DND-41 (cell line): ENCODE data around the gene ERC2.

Source experiments
- ATAC-seq: fragments of 200-7000 bp; cut with Tn5 transposase; 3 replicates; pipeline ENCODE4 v1.9.1; 2021; ENCODE audit warnings: low read depth; ENCODE audit not compliant: insufficient read depth
- DNase-seq: peaks from one replicate; pipeline ENCODE4 v3.0.0-alpha.2; 2020
- H2AFZ ChIP-seq: 2 replicates; pipeline ENCODE4 v1.6.0; 2012; ENCODE audit warnings: low read depth, low read length
- H3K27ac ChIP-seq: 2 replicates; pipeline ENCODE4 v1.5.1; 2012; ENCODE audit warnings: low read length, inconsistent platforms
- H3K27me3 ChIP-seq: fragments of 200-600 bp; sonication (generic); 2 replicates; pipeline ENCODE4 v1.6.0; 2012; ENCODE audit warnings: low read length, mild to moderate bottlenecking, inconsistent platforms; ENCODE audit not compliant: insufficient read depth, poor library complexity
- H3K36me3 ChIP-seq: 2 replicates; pipeline ENCODE4 v1.5.1; 2012; ENCODE audit warnings: low read length, inconsistent platforms; ENCODE audit not compliant: insufficient read depth
- H3K4me1 ChIP-seq: 2 replicates; pipeline ENCODE4 v1.5.1; 2012; ENCODE audit warnings: mild to moderate bottlenecking, low read length; ENCODE audit not compliant: insufficient read depth
- H3K4me2 ChIP-seq: 2 replicates; pipeline ENCODE4 v1.6.0; 2012; ENCODE audit warnings: mild to moderate bottlenecking, moderate library complexity, low read length, inconsistent platforms; ENCODE audit not compliant: insufficient read depth
- H3K4me3 ChIP-seq, 2 experiments: fragments of 200-600 bp in 1 of 2; shearing (Covaris generic) in 1 of 2; 2 replicates each; pipeline ENCODE4 v1.5.1; 2012 to 2016; ENCODE audit warnings: inconsistent platforms in 2 of 2, low read length in 2 of 2, mild to moderate bottlenecking in 2 of 2, low read depth in 1 of 2, moderate library complexity in 1 of 2
- H3K79me2 ChIP-seq: 2 replicates; pipeline ENCODE4 v1.6.0; 2012; ENCODE audit warnings: low read length, inconsistent platforms; ENCODE audit not compliant: insufficient read depth
- H3K9ac ChIP-seq: 2 replicates; pipeline ENCODE4 v1.6.0; 2012; ENCODE audit warnings: low read depth, mild to moderate bottlenecking, inconsistent platforms, low read length, moderate library complexity
- H3K9me3 ChIP-seq: 2 replicates; pipeline ENCODE4 v1.5.1; 2012; ENCODE audit warnings: low read length, moderate library complexity, mild to moderate bottlenecking, inconsistent platforms; ENCODE audit not compliant: insufficient read depth, severe bottlenecking
- H4K20me1 ChIP-seq: 2 replicates; pipeline ENCODE4 v1.6.0; 2012; ENCODE audit warnings: low read length; ENCODE audit not compliant: insufficient read depth
- CTCF ChIP-seq: IDR thresholded peaks from 2 replicates; pipeline ENCODE4 v1.5.1; 2012; ENCODE audit warnings: borderline replicate concordance, low read length, moderate library complexity, mild to moderate bottlenecking; ENCODE audit not compliant: poor library complexity, severe bottlenecking; ENCODE audit errors: extremely low read depth
- EZH2 ChIP-seq: IDR thresholded peaks from 3 replicates; pipeline ENCODE4 v1.6.1; 2012; ENCODE audit warnings: borderline replicate concordance, low read depth, mild to moderate bottlenecking, moderate library complexity, low read length, inconsistent platforms; ENCODE audit not compliant: severe bottlenecking

The ERC2 gene

GRCh38 chr3:56453011-56453410 lies 15.3 kb downstream of the ERC2 start:
- TF ChIP-seq EZH2, result no peak
- no peak for TF ChIP-seq CTCF

GRCh38 chr3:56452085-56452484 lies 16.2 kb downstream of the ERC2 start:
- H3K36me3 ChIP-seq, result no peaks in the 10 kb centered on the region
- H3K27me3 ChIP-seq, result peaks cover 3% of the 10 kb centered on the region
- no peak overlapping the region for H2AFZ ChIP-seq
- H4K20me1 ChIP-seq, result no peaks in the 10 kb centered on the region
- no peak overlapping the region for H3K27ac ChIP-seq
- TF ChIP-seq EZH2, result no peak
- no peak for TF ChIP-seq CTCF
- H3K4me3 ChIP-seq, result no peak overlapping the region
- no peak overlapping the region for H3K9ac ChIP-seq
- H3K79me2 ChIP-seq, result no peaks in the 10 kb centered on the region
- ATAC-seq, result no peak
- no peak for DNase-seq
- no peak overlapping the region for H3K4me2 ChIP-seq
- H3K4me1 ChIP-seq, result no peaks in the 10 kb centered on the region
- no peaks in the 10 kb centered on the region for H3K9me3 ChIP-seq

More at GRCh38 chr3:56453011-56453410, 15.3 kb downstream of the ERC2 start:
- Histone ChIP-seq H3K27me3 (peaks cover 3% of the 10 kb centered on the region), H3K79me2 (no peaks in the 10 kb centered on the region), H4K20me1 (no peaks in the 10 kb centered on the region), H3K4me2 (no peak overlapping the region), H3K27ac (no peak overlapping the region), H3K9me3 (no peaks in the 10 kb centered on the region), H3K36me3 (no peaks in the 10 kb centered on the region), H3K9ac (no peak overlapping the region), H3K4me3 (no peak overlapping the region), H2AFZ (no peak overlapping the region), H3K4me1 (no peaks in the 10 kb centered on the region)
- no peak for DNase-seq
- ATAC-seq, result no peak

- no peaks in the 10 kb centered on the region for H3K79me2 ChIP-seq
- H3K4me3 ChIP-seq, result no peak overlapping the region
- no peak for TF ChIP-seq EZH2
- TF ChIP-seq CTCF, result no peak
- H4K20me1 ChIP-seq, result no peaks in the 10 kb centered on the region
- no peak overlapping the region for H3K9ac ChIP-seq
- H3K36me3 ChIP-seq, result no peaks in the 10 kb centered on the region
- H3K9me3 ChIP-seq, result no peaks in the 10 kb centered on the region
- ATAC-seq (no peak), DNase-seq (no peak)
- H3K27me3 ChIP-seq, result no peaks in the 10 kb centered on the region
- H2AFZ ChIP-seq, result no peak overlapping the region
- H3K4me1 ChIP-seq, result no peaks in the 10 kb centered on the region
- no peak overlapping the region for H3K4me2 ChIP-seq
- no peak overlapping the region for H3K27ac ChIP-seq
Measured at GRCh38 chr3:56443372-56443771, 24.9 kb downstream of the ERC2 start.

- TF ChIP-seq EZH2, result no peak
- TF ChIP-seq CTCF, result no peak
Measured at GRCh38 chr3:56428667-56429066, 39.6 kb downstream of the ERC2 start.

More at GRCh38 chr3:56428667-56429066, 39.6 kb downstream of the ERC2 start:
- ATAC-seq, result no peak
- Histone ChIP-seq H3K79me2 (no peaks in the 10 kb centered on the region), H3K36me3 (no peaks in the 10 kb centered on the region), H2AFZ (no peak overlapping the region), H3K27me3 (peaks cover 10% of the 10 kb centered on the region), H3K4me1 (no peaks in the 10 kb centered on the region), H3K27ac (no peak overlapping the region), H3K4me2 (no peak overlapping the region), H4K20me1 (no peaks in the 10 kb centered on the region; the same call in 1 of the 2 replicates), H3K9me3 (no peaks in the 10 kb centered on the region), H3K4me3 (no peak overlapping the region), H3K9ac (no peak overlapping the region)
- DNase-seq, result no peak
